ENCODE results near the gene PRR19.
A peak's percentile ranks its signal among the peaks of the same experiment; 100 is the strongest.
"Not testable (repeated sequence)": the region's sequence is repeated elsewhere in the genome, so short reads cannot be mapped to it uniquely, and the experiment has no call there.

The PRR19 gene

GRCh38 chr19:42257842-42258241 is 44.1 kb upstream of the PRR19 start:
- 98% methylated on average over 3 of the region's 3 CpGs for WGBS
- DNase-seq; H3K23ac ChIP-seq (ENCODE audit: low read length in 2 of 2); H3K4me3 ChIP-seq (ENCODE audit: insufficient read depth in 1 of 2, low read depth in 1 of 2, low read length in 2 of 2); H3K4me1 ChIP-seq (ENCODE audit: control insufficient read depth, insufficient read depth, low read depth, low read length); H2BK5ac ChIP-seq (ENCODE audit: low read depth, low read length, poor library complexity, severe bottlenecking); H2BK15ac ChIP-seq (ENCODE audit: low read depth, poor library complexity, severe bottlenecking); H3K36me3 ChIP-seq (ENCODE audit: control insufficient read depth in 1 of 2, insufficient read depth in 2 of 2, low read depth in 1 of 2, low read length in 2 of 2); H3K27me3 ChIP-seq (ENCODE audit: control insufficient read depth in 1 of 2, insufficient read depth in 1 of 2, low read length in 2 of 2); H3K9ac ChIP-seq (ENCODE audit: low read length); H3K14ac ChIP-seq (ENCODE audit: low read length in 2 of 2); H2BK12ac ChIP-seq (ENCODE audit: low read length in 2 of 2); H3K4me2 ChIP-seq (ENCODE audit: low read length, poor library complexity, severe bottlenecking); H4K8ac ChIP-seq (ENCODE audit: low read length); H2AK5ac ChIP-seq (ENCODE audit: low read length, severe bottlenecking); H2AFZ ChIP-seq (ENCODE audit: low read depth, low read length); H3K18ac ChIP-seq (ENCODE audit: low read depth in 1 of 2, low read length in 2 of 2); H3K4ac ChIP-seq (ENCODE audit: low read depth in 1 of 2, low read length in 2 of 2); H3K9me3 ChIP-seq (ENCODE audit: control insufficient read depth, low read length); H4K91ac ChIP-seq (ENCODE audit: low read length); H3K27ac ChIP-seq (ENCODE audit: low read length, poor library complexity, severe bottlenecking); H3K79me1 ChIP-seq (replicated peaks; ENCODE audit: low read length, poor library complexity, severe bottlenecking); H2BK120ac ChIP-seq (ENCODE audit: low read depth, low read length): not testable (repeated sequence)

GRCh38 chr19:42261763-42262162 is 40.2 kb upstream of the PRR19 start:
- Histone ChIP-seq H3K79me1 (replicated peaks; ENCODE audit: low read length, poor library complexity, severe bottlenecking) (no peaks in the 10 kb centered on the region), H3K9me3 (ENCODE audit: control insufficient read depth, low read length) (no peaks in the 10 kb centered on the region), H3K4me3 (ENCODE audit: insufficient read depth in 1 of 2, low read depth in 1 of 2, low read length in 2 of 2) (no peak overlapping the region), H2BK15ac (ENCODE audit: low read depth, poor library complexity, severe bottlenecking) (no peak overlapping the region), H3K23ac (ENCODE audit: low read length in 2 of 2) (no peak overlapping the region), H2BK12ac (ENCODE audit: low read length in 2 of 2) (no peak overlapping the region), H2AK5ac (ENCODE audit: low read length, severe bottlenecking) (no peak overlapping the region), H4K91ac (ENCODE audit: low read length) (no peak overlapping the region), H3K27ac (ENCODE audit: low read length, poor library complexity, severe bottlenecking) (no peak overlapping the region), H3K36me3 (ENCODE audit: control insufficient read depth in 1 of 2, insufficient read depth in 2 of 2, low read depth in 1 of 2, low read length in 2 of 2) (no peaks in the 10 kb centered on the region), H3K4me1 (ENCODE audit: control insufficient read depth, insufficient read depth, low read depth, low read length) (no peaks in the 10 kb centered on the region), H2BK5ac (ENCODE audit: low read depth, low read length, poor library complexity, severe bottlenecking) (no peak overlapping the region), H2AFZ (ENCODE audit: low read depth, low read length) (no peak overlapping the region), H3K4me2 (ENCODE audit: low read length, poor library complexity, severe bottlenecking) (no peak overlapping the region), H3K4ac (ENCODE audit: low read depth in 1 of 2, low read length in 2 of 2) (no peak overlapping the region), H3K27me3 (ENCODE audit: control insufficient read depth in 1 of 2, insufficient read depth in 1 of 2, low read length in 2 of 2) (no peaks in the 10 kb centered on the region), H3K9ac (ENCODE audit: low read length) (no peak overlapping the region), H3K18ac (ENCODE audit: low read depth in 1 of 2, low read length in 2 of 2) (no peak overlapping the region), H2BK120ac (ENCODE audit: low read depth, low read length) (no peak overlapping the region), H3K14ac (ENCODE audit: low read length in 2 of 2) (no peak overlapping the region), H4K8ac (ENCODE audit: low read length) (no peak overlapping the region)
- no peak for DNase-seq
- 94% methylated on average over 2 of the region's 3 CpGs for WGBS

GRCh38 chr19:42266105-42266504 is 35.8 kb upstream of the PRR19 start:
- H3K4me2 ChIP-seq (ENCODE audit: low read length, poor library complexity, severe bottlenecking); H3K9me3 ChIP-seq (ENCODE audit: control insufficient read depth, low read length); H2BK12ac ChIP-seq (ENCODE audit: low read length in 2 of 2); H3K18ac ChIP-seq (ENCODE audit: low read depth in 1 of 2, low read length in 2 of 2); H3K9ac ChIP-seq (ENCODE audit: low read length); H3K4me3 ChIP-seq (ENCODE audit: insufficient read depth in 1 of 2, low read depth in 1 of 2, low read length in 2 of 2); H4K91ac ChIP-seq (ENCODE audit: low read length); H3K79me1 ChIP-seq (replicated peaks; ENCODE audit: low read length, poor library complexity, severe bottlenecking); H3K27ac ChIP-seq (ENCODE audit: low read length, poor library complexity, severe bottlenecking); H2BK5ac ChIP-seq (ENCODE audit: low read depth, low read length, poor library complexity, severe bottlenecking); H2BK120ac ChIP-seq (ENCODE audit: low read depth, low read length); H3K27me3 ChIP-seq (ENCODE audit: control insufficient read depth in 1 of 2, insufficient read depth in 1 of 2, low read length in 2 of 2); H2BK15ac ChIP-seq (ENCODE audit: low read depth, poor library complexity, severe bottlenecking); H3K4ac ChIP-seq (ENCODE audit: low read depth in 1 of 2, low read length in 2 of 2); H2AFZ ChIP-seq (ENCODE audit: low read depth, low read length); H3K23ac ChIP-seq (ENCODE audit: low read length in 2 of 2); H2AK5ac ChIP-seq (ENCODE audit: low read length, severe bottlenecking); H3K36me3 ChIP-seq (ENCODE audit: control insufficient read depth in 1 of 2, insufficient read depth in 2 of 2, low read depth in 1 of 2, low read length in 2 of 2); DNase-seq; H4K8ac ChIP-seq (ENCODE audit: low read length); H3K14ac ChIP-seq (ENCODE audit: low read length in 2 of 2): not testable (repeated sequence)
- 92% methylated on average over 3 of the region's 4 CpGs for WGBS
- peaks cover 18% of the 10 kb centered on the region for H3K4me1 ChIP-seq (ENCODE audit: control insufficient read depth, insufficient read depth, low read depth, low read length)

GRCh38 chr19:42266928-42267603 is 34.9 kb upstream of the PRR19 start:
- H3K27ac ChIP-seq (ENCODE audit: low read length, poor library complexity, severe bottlenecking), result peak overlapping the region; percentile 71
- H3K79me1 ChIP-seq (replicated peaks; ENCODE audit: low read length, poor library complexity, severe bottlenecking); H3K4me2 ChIP-seq (ENCODE audit: low read length, poor library complexity, severe bottlenecking); H3K9me3 ChIP-seq (ENCODE audit: control insufficient read depth, low read length); H3K27me3 ChIP-seq (ENCODE audit: control insufficient read depth in 1 of 2, insufficient read depth in 1 of 2, low read length in 2 of 2); H3K18ac ChIP-seq (ENCODE audit: low read depth in 1 of 2, low read length in 2 of 2); H2BK5ac ChIP-seq (ENCODE audit: low read depth, low read length, poor library complexity, severe bottlenecking); H3K14ac ChIP-seq (ENCODE audit: low read length in 2 of 2); H4K91ac ChIP-seq (ENCODE audit: low read length); H3K4ac ChIP-seq (ENCODE audit: low read depth in 1 of 2, low read length in 2 of 2); H2BK15ac ChIP-seq (ENCODE audit: low read depth, poor library complexity, severe bottlenecking); DNase-seq; H3K23ac ChIP-seq (ENCODE audit: low read length in 2 of 2); H2AK5ac ChIP-seq (ENCODE audit: low read length, severe bottlenecking); H2BK120ac ChIP-seq (ENCODE audit: low read depth, low read length); H4K8ac ChIP-seq (ENCODE audit: low read length); H2BK12ac ChIP-seq (ENCODE audit: low read length in 2 of 2); H3K36me3 ChIP-seq (ENCODE audit: control insufficient read depth in 1 of 2, insufficient read depth in 2 of 2, low read depth in 1 of 2, low read length in 2 of 2); H2AFZ ChIP-seq (ENCODE audit: low read depth, low read length): not testable (repeated sequence)
- WGBS, result 96% methylated on average over 9 of the region's 25 CpGs
- H3K4me1 ChIP-seq (ENCODE audit: control insufficient read depth, insufficient read depth, low read depth, low read length), result peaks cover 27% of the 10 kb centered on the region
- peak overlapping the region in 1 of 2 experiments; percentile 84 for H3K4me3 ChIP-seq (ENCODE audit: insufficient read depth in 1 of 2, low read depth in 1 of 2, low read length in 2 of 2)
- H3K9ac ChIP-seq (ENCODE audit: low read length), result peak overlapping the region; percentile 97
